Measurements from ENCODE around the gene MTFR1L. TPM values are rescaled to one million over a fixed set of nuclear protein-coding genes. Genes with fewer than 3 reads are reported as not detected.

Gene MTFR1L
- total RNA-seq, 1 donor from 2014 or later = 55.7 TPM

- TF ChIP-seq POLR2AphosphoS5 (IDR thresholded peaks at IDR 0.05; ENCODE audit: insufficient read depth in 1 of 2, low read depth in 1 of 2) = no peak
- TF ChIP-seq, protein P1, sequence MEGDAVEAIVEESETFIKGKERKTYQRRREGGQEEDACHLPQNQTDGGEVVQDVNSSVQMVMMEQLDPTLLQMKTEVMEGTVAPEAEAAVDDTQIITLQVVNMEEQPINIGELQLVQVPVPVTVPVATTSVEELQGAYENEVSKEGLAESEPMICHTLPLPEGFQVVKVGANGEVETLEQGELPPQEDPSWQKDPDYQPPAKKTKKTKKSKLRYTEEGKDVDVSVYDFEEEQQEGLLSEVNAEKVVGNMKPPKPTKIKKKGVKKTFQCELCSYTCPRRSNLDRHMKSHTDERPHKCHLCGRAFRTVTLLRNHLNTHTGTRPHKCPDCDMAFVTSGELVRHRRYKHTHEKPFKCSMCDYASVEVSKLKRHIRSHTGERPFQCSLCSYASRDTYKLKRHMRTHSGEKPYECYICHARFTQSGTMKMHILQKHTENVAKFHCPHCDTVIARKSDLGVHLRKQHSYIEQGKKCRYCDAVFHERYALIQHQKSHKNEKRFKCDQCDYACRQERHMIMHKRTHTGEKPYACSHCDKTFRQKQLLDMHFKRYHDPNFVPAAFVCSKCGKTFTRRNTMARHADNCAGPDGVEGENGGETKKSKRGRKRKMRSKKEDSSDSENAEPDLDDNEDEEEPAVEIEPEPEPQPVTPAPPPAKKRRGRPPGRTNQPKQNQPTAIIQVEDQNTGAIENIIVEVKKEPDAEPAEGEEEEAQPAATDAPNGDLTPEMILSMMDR (IDR thresholded peaks at IDR 0.05) = no peak
- TF ChIP-seq POLR2A (IDR thresholded peaks at IDR 0.05) = no peak
- Histone ChIP-seq H3K4me1 (peaks cover 56% of the 10 kb centered on the region), H3K36me3 (no peaks in the 10 kb centered on the region), H3K27ac (no peak overlapping the region), H3K27me3 (no peaks in the 10 kb centered on the region), H3K4me3 (no peak overlapping the region), H3K9me3 (no peaks in the 10 kb centered on the region)
- DNase-seq (ENCODE audit: extremely low spot score in 2 of 2) = no peak
- intact Hi-C loops (cut with DNase I) = no loop called here
These were observed 51.4 kb downstream of the MTFR1L start for GRCh38 chr1:25871086-25871703.

DNA sequence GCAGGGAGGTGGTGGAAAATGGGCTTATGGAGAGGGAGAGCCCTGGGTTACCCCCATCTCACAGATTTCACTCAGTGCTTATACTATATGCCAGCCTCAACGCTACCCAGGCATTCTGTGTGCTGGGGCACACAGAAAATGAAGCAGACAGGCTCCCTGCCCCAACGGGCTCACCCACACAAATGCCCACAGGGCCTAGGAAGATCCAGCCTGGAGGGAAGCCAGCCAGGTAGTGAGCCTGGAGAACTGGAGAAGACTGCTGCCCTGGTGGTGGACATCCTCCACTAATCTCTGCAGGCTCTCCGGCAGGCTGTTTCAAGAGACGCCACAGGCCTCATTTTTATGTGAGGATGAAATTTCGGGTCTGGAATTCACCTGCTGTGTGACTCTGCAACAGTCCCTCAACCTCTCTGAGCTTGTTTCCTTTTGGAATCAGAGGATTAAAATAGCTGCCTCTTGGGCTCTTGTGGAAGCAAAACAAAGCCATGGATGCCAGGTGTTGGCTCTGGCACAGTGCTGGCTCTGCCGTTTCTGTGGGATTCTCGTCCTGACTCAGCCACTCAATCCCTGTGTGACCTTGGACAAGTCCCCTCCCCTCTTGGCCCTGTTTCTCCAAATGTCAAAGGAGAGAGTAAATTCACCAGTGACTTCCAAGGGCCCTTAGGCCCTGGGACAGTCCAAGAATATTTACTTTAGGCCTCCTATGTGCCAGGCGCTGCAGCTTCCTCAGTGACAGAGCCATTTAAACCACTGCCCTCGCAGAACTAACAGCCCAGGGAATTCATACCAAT is 52.1 kb downstream of the MTFR1L start:
- no peaks in the 10 kb centered on the region for H3K36me3 ChIP-seq
- intact Hi-C loops (cut with DNase I) = no loop called here
- DNase-seq (ENCODE audit: extremely low spot score in 2 of 2) = no peak
- no peaks in the 10 kb centered on the region for H3K9me3 ChIP-seq
- H3K4me1 ChIP-seq = peaks cover 60% of the 10 kb centered on the region
- H3K4me3 ChIP-seq = no peak overlapping the region
- TF ChIP-seq, protein P1 (IDR thresholded peaks at IDR 0.05) = no peak
- TF ChIP-seq POLR2AphosphoS5 (IDR thresholded peaks at IDR 0.05; ENCODE audit: insufficient read depth in 1 of 2, low read depth in 1 of 2) = no peak
- TF ChIP-seq POLR2A (IDR thresholded peaks at IDR 0.05) = no peak
- no peaks in the 10 kb centered on the region for H3K27me3 ChIP-seq
- H3K27ac ChIP-seq = peak overlapping the region; percentile 0

DNA sequence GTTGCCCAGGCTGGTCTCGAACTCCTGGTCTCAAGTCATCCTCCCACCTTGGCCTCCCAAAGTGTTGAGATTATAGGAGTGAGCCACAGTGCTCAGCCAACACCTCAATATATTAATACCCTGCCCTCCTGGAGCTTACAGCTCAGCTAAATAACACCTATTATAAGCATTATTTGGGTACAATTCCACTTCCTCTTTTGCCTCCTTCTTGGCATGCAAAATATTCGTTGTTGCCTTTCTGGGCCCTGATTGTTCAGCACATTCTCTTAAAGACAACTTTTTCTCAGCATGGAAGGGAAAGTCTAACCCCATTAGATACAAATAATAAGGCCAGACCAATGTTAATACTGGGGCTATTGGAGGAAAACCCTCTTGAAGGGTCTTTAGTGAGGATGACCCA is 53.0 kb downstream of the MTFR1L start:
- Histone ChIP-seq H3K4me3 (no peak overlapping the region), H3K27ac (no peak overlapping the region), H3K4me1 (peaks cover 60% of the 10 kb centered on the region), H3K27me3 (no peaks in the 10 kb centered on the region), H3K36me3 (no peaks in the 10 kb centered on the region), H3K9me3 (no peaks in the 10 kb centered on the region)
- intact Hi-C loops (cut with DNase I) = no loop called here
- TF ChIP-seq POLR2AphosphoS5 (IDR thresholded peaks at IDR 0.05; ENCODE audit: insufficient read depth in 1 of 2, low read depth in 1 of 2) (no peak), POLR2A (IDR thresholded peaks at IDR 0.05) (no peak)
- TF ChIP-seq, protein P1 (IDR thresholded peaks at IDR 0.05) = no peak
- DNase-seq (ENCODE audit: extremely low spot score in 2 of 2) = no peak

- H3K9me3 ChIP-seq = no peaks in the 10 kb centered on the region
- intact Hi-C loops (cut with DNase I) = no loop called here
- no peak for TF ChIP-seq POLR2A (IDR thresholded peaks at IDR 0.05)
- no peaks in the 10 kb centered on the region for H3K36me3 ChIP-seq
- peaks cover 60% of the 10 kb centered on the region for H3K4me1 ChIP-seq
- no peaks in the 10 kb centered on the region for H3K27me3 ChIP-seq
- DNase-seq (ENCODE audit: extremely low spot score in 2 of 2) = no peak
- no peak overlapping the region for H3K4me3 ChIP-seq
- H3K27ac ChIP-seq = no peak overlapping the region
These were observed 53.4 kb downstream of the MTFR1L start for GRCh38 chr1:25873120-25873519.

DNA sequence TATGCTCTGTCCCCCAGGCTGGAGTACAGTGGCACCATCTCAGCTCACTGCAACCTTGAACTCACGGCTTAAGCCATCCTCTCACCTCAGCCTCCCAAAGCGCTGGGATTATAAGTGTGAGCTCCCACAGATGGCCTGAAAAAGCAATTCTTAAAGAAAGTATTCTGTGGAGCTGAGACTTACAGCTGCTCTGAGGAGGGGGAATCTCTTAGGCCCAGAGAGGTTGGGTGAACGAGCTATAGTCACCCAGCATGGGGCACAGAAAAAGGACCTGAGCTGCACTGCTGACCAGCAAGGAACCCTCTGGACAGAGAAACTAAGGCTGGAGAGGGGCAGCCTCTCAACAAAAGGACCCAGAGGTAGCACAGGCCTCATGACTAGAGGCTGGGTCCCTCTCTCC is 54.5 kb downstream of the MTFR1L start:
- Histone ChIP-seq H3K27ac (peak overlapping the region; percentile 85), H3K4me3 (peak overlapping the region; percentile 69 to 71), H3K36me3 (no peaks in the 10 kb centered on the region), H3K27me3 (no peaks in the 10 kb centered on the region), H3K9me3 (no peaks in the 10 kb centered on the region), H3K4me1 (peaks cover 60% of the 10 kb centered on the region)
- intact Hi-C loops (cut with DNase I) = no loop called here
- TF ChIP-seq, protein P1 (IDR thresholded peaks at IDR 0.05) = no peak
- TF ChIP-seq POLR2A (IDR thresholded peaks at IDR 0.05) = no peak
- TF ChIP-seq POLR2AphosphoS5 (IDR thresholded peaks at IDR 0.05; ENCODE audit: insufficient read depth in 1 of 2, low read depth in 1 of 2) = no peak
- no peak for DNase-seq (ENCODE audit: extremely low spot score in 2 of 2)

Measured in vagina (tissue), 2 donors.